HG03025 (cell line): ENCODE results near the gene ICAM1.
A peak's percentile ranks its signal among the peaks of the same experiment; 100 is the strongest.

Source experiments
- ATAC-seq: cut with Tn5 transposase; IDR thresholded peaks from one replicate; pipeline ENCODE4 v1.9.1; 2021; ENCODE audit warnings: mild to moderate bottlenecking, moderate library complexity; ENCODE audit not compliant: unreplicated experiment, low FRiP score

ICAM1 gene

DNA sequence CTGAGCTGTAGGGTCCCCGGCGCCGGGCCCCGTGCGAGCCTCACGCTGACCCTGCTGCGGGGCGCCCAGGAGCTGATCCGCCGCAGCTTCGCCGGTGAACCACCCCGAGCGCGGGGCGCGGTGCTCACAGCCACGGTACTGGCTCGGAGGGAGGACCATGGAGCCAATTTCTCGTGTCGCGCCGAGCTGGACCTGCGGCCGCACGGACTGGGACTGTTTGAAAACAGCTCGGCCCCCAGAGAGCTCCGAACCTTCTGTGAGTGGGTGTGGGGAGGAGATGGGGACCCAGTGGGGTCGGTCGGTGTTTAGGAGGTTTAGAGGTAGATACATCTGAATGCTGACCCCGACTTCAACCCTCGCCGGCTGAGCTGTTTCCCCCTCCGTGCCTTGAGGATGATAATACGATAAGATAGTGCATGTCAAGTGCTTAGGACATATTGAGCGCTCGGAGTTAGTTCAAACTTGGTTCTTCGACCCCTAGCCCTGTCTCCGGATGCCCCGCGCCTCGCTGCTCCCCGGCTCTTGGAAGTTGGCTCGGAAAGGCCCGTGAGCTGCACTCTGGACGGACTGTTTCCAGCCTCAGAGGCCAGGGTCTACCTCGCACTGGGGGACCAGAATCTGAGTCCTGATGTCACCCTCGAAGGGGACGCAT, 20.8 kb downstream of the ICAM1 start:
- no peak for ATAC-seq

DNA sequence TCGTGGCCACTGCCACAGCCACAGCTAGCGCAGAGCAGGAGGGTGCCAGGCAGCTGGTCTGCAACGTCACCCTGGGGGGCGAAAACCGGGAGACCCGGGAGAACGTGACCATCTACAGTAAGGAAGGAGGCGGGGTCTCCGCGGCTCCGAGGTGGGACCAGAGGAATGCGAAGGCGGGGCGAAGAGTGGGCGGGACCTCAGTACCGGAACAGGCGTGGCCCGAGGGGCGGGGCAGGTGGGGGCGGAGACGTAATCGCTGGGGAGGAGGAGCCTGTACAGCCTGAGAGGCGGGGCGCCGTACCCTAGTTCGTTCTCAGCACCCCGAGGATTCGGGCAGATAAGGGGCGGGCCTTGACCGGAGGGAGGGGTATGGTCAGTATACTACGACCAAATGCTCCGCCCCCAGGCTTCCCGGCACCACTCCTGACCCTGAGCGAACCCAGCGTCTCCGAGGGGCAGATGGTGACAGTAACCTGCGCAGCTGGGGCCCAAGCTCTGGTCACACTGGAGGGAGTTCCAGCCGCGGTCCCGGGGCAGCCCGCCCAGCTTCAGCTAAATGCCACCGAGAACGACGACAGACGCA, 21.4 kb downstream of the ICAM1 start:
- ATAC-seq, result peak; percentile 47

DNA sequence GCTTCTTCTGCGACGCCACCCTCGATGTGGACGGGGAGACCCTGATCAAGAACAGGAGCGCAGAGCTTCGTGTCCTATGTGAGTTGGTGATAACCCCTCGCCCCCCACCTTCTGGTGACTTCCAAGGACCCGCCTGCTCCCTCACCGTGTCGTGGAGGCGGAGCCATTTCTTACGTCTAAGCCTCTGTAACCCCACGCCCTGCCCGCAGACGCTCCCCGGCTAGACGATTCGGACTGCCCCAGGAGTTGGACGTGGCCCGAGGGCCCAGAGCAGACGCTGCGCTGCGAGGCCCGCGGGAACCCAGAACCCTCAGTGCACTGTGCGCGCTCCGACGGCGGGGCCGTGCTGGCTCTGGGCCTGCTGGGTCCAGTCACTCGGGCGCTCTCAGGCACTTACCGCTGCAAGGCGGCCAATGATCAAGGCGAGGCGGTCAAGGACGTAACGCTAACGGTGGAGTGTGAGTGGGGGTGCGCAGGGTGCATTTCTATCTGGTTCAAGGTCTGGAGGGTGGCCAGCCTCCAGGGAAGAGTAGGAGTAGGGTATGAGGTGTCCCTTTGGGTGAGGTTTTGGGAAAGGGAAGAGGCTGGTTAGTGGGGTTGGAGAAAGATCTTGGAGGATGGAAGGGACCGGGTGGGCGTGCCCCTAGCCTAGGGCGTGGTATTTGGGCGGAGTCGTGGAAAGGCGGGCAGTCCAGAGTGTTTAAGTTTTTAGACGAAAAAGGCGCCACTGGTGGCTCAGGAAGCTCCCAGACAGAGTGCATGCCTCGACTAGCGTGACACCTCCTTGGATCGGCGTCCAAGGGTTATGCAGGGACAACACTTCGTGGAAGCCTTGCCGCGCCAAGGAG, 22.1 kb downstream of the ICAM1 start:
- ATAC-seq, result no peak

DNA sequence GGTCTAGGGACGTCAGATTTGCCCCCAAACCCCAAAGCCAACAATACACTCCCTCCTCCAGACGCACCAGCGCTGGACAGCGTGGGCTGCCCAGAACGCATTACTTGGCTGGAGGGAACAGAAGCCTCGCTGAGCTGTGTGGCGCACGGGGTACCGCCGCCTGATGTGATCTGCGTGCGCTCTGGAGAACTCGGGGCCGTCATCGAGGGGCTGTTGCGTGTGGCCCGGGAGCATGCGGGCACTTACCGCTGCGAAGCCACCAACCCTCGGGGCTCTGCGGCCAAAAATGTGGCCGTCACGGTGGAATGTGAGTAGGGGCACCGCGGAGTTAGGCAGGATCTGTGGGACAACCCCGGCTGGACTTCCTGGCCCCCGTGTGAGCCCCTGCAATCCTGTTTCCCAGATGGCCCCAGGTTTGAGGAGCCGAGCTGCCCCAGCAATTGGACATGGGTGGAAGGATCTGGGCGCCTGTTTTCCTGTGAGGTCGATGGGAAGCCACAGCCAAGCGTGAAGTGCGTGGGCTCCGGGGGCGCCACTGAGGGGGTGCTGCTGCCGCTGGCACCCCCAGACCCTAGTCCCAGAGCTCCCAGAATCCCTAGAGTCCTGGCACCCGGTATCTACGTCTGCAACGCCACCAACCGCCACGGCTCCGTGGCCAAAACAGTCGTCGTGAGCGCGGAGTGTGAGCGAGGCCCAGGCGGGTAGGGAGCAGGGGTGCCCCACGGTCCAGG, 22.9 kb downstream of the ICAM1 start:
- ATAC-seq, result no peak

GRCh38 chr19:10294368-10294697, 23.4 kb downstream of the ICAM1 start:
- no peak for ATAC-seq

GRCh38 chr19:10295305-10295846, 24.5 kb downstream of the ICAM1 start:
- ATAC-seq, result no peak

DNA sequence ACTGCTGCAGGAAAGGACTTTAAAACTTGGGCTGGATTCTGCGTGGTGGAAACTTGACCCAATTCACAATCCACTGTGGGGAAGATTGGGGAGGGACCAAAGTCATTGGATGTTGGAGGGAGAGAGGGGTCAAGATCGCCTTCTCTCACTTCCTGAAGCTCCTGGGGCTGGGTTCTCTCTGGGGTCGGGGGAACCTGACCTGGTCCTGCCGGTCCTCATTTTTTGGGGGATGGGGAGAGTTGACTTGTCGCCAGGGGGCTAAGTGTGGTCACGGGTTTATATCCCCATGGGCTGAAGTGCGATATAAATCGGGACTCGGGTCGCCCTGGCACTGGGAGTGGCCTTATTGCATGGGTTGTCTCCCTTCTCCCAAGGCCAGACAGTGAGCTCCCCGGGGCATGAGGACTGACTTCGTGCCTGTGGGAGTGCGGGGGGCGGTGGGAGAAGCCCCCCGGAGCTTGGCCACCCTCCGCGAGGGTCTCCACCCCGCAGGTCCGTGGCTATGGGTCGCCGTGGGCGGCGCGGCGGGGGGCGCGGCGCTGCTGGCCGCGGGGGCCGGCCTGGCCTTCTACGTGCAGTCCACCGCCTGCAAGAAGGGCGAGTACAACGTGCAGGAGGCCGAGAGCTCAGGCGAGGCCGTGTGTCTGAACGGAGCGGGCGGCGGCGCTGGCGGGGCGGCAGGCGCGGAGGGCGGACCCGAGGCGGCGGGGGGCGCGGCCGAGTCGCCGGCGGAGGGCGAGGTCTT, 25.1 kb downstream of the ICAM1 start:
- no peak for ATAC-seq

- ATAC-seq, result no peak
These were observed 28.9 kb downstream of the ICAM1 start for GRCh38 chr19:10299545-10300458.

GRCh38 chr19:10305139-10305806, 34.4 kb downstream of the ICAM1 start:
- no peak for ATAC-seq

DNA sequence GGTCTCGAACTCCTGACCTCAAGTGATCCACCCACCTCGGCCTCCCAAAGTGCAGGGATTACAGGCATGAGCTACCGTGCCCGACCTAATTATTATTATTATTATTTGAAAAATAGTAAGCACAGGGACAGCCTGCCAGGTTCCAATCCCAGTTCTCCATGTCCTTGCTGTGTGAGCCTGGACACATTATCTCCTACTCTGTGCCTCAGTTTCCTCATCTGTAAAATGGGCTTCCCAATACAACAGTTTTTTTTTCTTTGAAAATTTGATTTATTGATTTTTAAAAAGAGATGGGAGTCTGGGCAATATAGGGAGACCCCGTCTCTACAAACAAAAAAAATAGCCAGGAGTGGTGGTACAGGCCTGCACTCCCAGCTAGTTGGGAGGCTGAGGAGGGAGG, 35.4 kb downstream of the ICAM1 start:
- ATAC-seq, result no peak

DNA sequence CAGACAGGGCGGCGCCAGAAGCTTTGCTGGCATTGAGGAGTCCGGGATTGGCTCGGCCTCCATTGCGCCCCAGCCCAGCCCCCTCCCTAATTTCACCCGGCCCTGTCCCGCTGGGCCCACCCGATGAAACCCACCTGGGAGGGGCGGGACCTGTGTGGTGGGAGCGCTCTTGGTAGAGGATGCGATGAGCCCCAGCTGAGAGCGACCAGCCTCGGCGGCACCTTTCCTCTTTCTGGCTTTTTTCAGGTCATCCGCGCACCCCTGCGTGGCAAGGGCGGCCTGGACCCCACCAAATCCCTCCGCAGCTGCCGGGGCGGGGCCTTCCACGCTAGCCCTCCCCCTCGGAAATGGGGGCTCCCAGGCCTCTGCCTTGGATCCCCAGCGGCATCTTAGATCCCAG, 38.5 kb downstream of the ICAM1 start, which contains the start of gene ZGLP1:
ZGLP1 (minus strand) TSS at position 393 of the 400 bp plus-strand sequence.
- no peak for ATAC-seq

GRCh38 chr19:10315335-10316214, 44.7 kb downstream of the ICAM1 start, which contains the start of gene FDX2:
TSS of gene FDX2 (minus strand) at chr19:10316015. CDS start at chr19:10315996, 19 bp downstream.
- no peak for ATAC-seq

GRCh38 chr19:10316229-10317044, 45.5 kb downstream of the ICAM1 start:
- no peak for ATAC-seq

DNA sequence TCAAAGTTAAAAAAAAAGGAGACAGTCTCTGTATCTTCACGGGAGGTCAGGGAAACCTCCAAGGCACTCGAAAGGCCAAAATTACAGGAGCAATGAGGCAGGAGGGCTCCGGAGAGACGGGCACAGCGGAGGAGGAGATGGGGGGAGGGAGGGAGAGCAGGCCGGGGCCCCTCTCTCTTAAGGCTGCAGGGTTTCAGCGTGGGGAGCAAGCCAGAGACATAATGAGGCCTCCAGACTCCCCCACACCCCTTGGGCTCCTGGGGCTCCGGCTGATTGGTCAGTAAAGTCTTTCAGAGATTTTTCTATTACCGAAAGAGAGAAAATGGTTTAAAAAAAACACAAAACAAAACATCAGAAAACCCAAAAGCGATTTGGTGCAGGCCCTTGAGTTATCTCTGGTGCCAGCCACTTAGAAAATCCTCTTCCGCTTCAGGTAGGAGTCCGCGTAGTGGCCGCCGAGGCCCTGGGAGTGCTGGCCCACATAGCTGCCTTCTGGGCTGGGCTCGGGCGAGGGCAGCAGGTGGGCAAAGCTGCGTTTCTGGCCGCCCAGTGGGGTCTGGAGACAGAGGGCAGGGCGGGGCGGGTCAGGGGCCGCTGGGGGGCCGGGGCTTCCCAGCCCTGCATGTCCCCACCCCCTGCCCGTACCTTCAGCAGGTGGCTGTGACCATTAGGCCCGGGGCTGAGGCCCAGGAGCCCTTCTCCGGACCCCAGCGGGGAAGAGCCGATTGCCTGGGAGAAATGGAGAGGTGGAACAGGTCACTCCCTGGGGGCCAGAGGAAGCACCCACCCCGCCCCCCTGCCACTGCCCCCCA, 46.3 kb downstream of the ICAM1 start:
- no peak for ATAC-seq

GRCh38 chr19:10317857-10318462, 47.0 kb downstream of the ICAM1 start:
- ATAC-seq, result no peak
